Activated naive CD8-positive, alpha-beta T cell treated with anti-CD3 and anti-CD28 coated beads for 36 hours (primary cell): ENCODE data around the gene TRAPPC1. TPM values are rescaled to one million over a fixed set of nuclear protein-coding genes. Genes with fewer than 3 reads are reported as not detected.

Source experiments
- DNase-seq: peaks from one replicate; pipeline ENCODE4 v3.0.0; 2021
- H3K27ac Mint-ChIP-seq: one replicate; pipeline ENCODE4 v1.8.0; 2022; ENCODE audit warnings: mild to moderate bottlenecking, moderate library complexity, mixed read lengths
- H3K27me3 Mint-ChIP-seq: one replicate; pipeline ENCODE4 v1.8.0; 2022; ENCODE audit warnings: mild to moderate bottlenecking, mixed read lengths
- H3K36me3 Mint-ChIP-seq: one replicate; pipeline ENCODE4 v1.8.0; 2021; ENCODE audit warnings: mild to moderate bottlenecking, mixed read lengths
- H3K4me1 Mint-ChIP-seq: one replicate; pipeline ENCODE4 v1.8.0; 2021; ENCODE audit warnings: mixed read lengths
- H3K4me3 Mint-ChIP-seq: one replicate; pipeline ENCODE4 v1.8.0; 2022; ENCODE audit warnings: mild to moderate bottlenecking, moderate library complexity, mixed read lengths
- H3K9me3 Mint-ChIP-seq: one replicate; pipeline ENCODE4 v1.8.0; 2022; ENCODE audit warnings: mixed read lengths
- total RNA-seq, 2 experiments: library from RNA; stranded (reverse); gene quantifications; one replicate each; pipeline ENCODE4 v1.2.3, GENCODE V29; 2021

TRAPPC1 gene
- total RNA-seq, 2 experiments from 2014 or later, result 131 to 143 TPM

- no peak for DNase-seq
- H3K36me3 Mint-ChIP-seq, result peaks cover 8% of the 10 kb centered on the region
- H3K9me3 Mint-ChIP-seq, result no peaks in the 10 kb centered on the region
- no peak overlapping the region for H3K27ac Mint-ChIP-seq
- no peak overlapping the region for H3K4me3 Mint-ChIP-seq
- H3K27me3 Mint-ChIP-seq, result no peaks in the 10 kb centered on the region
- no peaks in the 10 kb centered on the region for H3K4me1 Mint-ChIP-seq
These were observed 49.7 kb downstream of the TRAPPC1 start for GRCh38 chr17:7882068-7882467.

- Mint-ChIP-seq H3K27me3 (no peaks in the 10 kb centered on the region), H3K4me3 (no peak overlapping the region)
These were observed 50.3 kb downstream of the TRAPPC1 start for GRCh38 chr17:7881276-7882054.

More at GRCh38 chr17:7881276-7882054, 50.3 kb downstream of the TRAPPC1 start:
- Mint-ChIP-seq H3K4me1 (peaks cover under 1% of the 10 kb centered on the region), H3K27ac (no peak overlapping the region), H3K9me3 (no peaks in the 10 kb centered on the region), H3K36me3 (peaks cover 10% of the 10 kb centered on the region)
- DNase-seq, result no peak

Other genes with a start within 250 kb of the TRAPPC1 start
- gene TP53, start 244.5 kb downstream of the TRAPPC1 start, total RNA-seq, result 100 to 1,000 TPM; 137 to 142 TPM
- 10 to 100 TPM; 22.8 to 27.4 TPM for gene WRAP53, start 243.5 kb downstream of the TRAPPC1 start, total RNA-seq
- gene EFNB3, start 226.7 kb downstream of the TRAPPC1 start, total RNA-seq, result not detected
- gene DNAH2, start 214.2 kb downstream of the TRAPPC1 start, total RNA-seq, result under 1 TPM; 0.04 to 0.14 TPM
- 10 to 100 TPM; 44.5 to 47.6 TPM for gene KDM6B, start 97.7 kb downstream of the TRAPPC1 start, total RNA-seq
- 1 to 10 TPM; 4.2 to 4.8 TPM for gene TMEM88, start 76.9 kb downstream of the TRAPPC1 start, total RNA-seq
- 10 to 100 TPM; 65.2 to 66.6 TPM for gene NAA38, start 74.4 kb downstream of the TRAPPC1 start, total RNA-seq
- gene CYB5D1, start 73.9 kb downstream of the TRAPPC1 start, total RNA-seq, result 10 to 100 TPM; 18.6 to 20.1 TPM
- gene CHD3, start 43.2 kb downstream of the TRAPPC1 start, total RNA-seq, result 100 to 1,000 TPM; 123 to 129 TPM
- 1 to 10 TPM; 4.0 to 4.1 TPM for gene RNF227, start 15.7 kb downstream of the TRAPPC1 start, total RNA-seq
- gene KCNAB3, start 2.1 kb downstream of the TRAPPC1 start, total RNA-seq, result 1 to 10 TPM; 7.5 to 8.4 TPM
- gene CNTROB, start 260 bp upstream of the TRAPPC1 start, total RNA-seq, result 10 to 100 TPM; 45.3 to 45.7 TPM
- not detected for gene GUCY2D, start 70.7 kb upstream of the TRAPPC1 start, total RNA-seq
- gene ALOX15B, start 107.1 kb upstream of the TRAPPC1 start, total RNA-seq, result under 1 TPM in 1 of 2 experiments, not detected in 1; 0.08 TPM
- 1 to 10 TPM; 3.7 to 4.1 TPM for gene ALOX12B, start 155.8 kb upstream of the TRAPPC1 start, total RNA-seq
- under 1 TPM in 1 of 2 experiments, not detected in 1; 0.10 TPM for gene ALOXE3, start 186.6 kb upstream of the TRAPPC1 start, total RNA-seq
- gene HES7, start 192.2 kb upstream of the TRAPPC1 start, total RNA-seq, result 1 to 10 TPM; 1.9 to 2.0 TPM
- gene PER1, start 220.5 kb upstream of the TRAPPC1 start, total RNA-seq, result 10 to 100 TPM; 55.7 to 56.1 TPM
- gene VAMP2, start 231.0 kb upstream of the TRAPPC1 start, total RNA-seq, result 10 to 100 TPM; 27.7 to 28.4 TPM
- gene TMEM107, start 244.4 kb upstream of the TRAPPC1 start, total RNA-seq, result 10 to 100 TPM; 26.0 to 26.3 TPM